PFSK-1 (cell line): ENCODE data around the gene FCN2.

Experiments
- FOXP2 ChIP-seq: optimal IDR thresholded peaks from 2 replicates; pipeline ENCODE3; 2011; ENCODE audit warnings: borderline replicate concordance, control low read depth, inconsistent platforms; ENCODE audit not compliant: insufficient read depth; ENCODE audit errors: extremely low read length, extremely low read depth
- POLR2AphosphoS5 ChIP-seq: IDR thresholded peaks from 2 replicates; pipeline ENCODE4 v1.6.1; 2012; ENCODE audit warnings: low read depth, mild to moderate bottlenecking, control low read depth, low read length, moderate library complexity
- REST ChIP-seq, 2 experiments: IDR thresholded peaks; 2 replicates each; pipeline versions ENCODE4 v1.6.1 to v1.8.0; 2011 to 2012; ENCODE audit warnings: low read depth in 2 of 2, low read length in 2 of 2, control low read depth in 1 of 2, inconsistent platforms in 1 of 2, mild to moderate bottlenecking in 1 of 2, moderate library complexity in 1 of 2; ENCODE audit not compliant: insufficient read depth in 1 of 2
- SIN3A ChIP-seq: IDR thresholded peaks from 2 replicates; pipeline ENCODE4 v1.6.1; 2012; ENCODE audit warnings: mild to moderate bottlenecking, low read length, moderate library complexity, borderline replicate concordance; ENCODE audit not compliant: insufficient read depth
- TAF1 ChIP-seq: IDR thresholded peaks from 2 replicates; pipeline ENCODE4 v1.6.1; 2012; ENCODE audit warnings: low read length, control low read depth, borderline replicate concordance; ENCODE audit not compliant: insufficient read depth

Gene FCN2

DNA sequence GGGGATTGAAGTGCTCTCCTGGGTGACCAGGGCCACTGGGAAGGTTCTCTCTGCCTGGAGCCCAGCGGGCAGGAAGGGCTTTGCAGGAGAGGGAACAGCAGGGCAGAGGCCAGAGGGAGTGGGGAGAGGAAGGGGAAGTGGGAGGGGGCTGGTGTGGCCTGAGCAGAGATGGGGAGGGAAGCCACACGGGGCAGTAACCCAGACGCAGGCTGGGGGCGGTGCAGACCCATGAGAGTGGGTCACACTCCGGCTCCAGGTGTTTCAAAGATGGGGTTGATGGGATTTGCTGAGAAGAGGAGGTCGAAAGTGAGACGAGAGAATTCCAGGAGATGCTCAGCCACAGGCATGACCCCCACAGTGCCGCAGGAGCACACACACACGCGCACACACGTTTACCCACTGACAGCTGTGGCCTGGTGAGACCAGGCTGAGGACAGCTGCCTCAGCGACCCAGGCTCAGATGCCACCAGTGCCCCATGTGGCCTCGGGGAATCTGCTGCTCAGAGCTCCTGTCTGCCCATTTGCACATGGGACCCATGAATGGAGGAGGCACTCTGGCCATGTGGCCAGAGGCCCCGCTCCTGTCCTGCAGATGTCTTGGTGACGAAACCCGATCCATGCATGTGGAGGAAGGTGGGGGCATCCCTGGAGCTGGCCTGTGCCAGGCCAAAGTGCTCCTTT is 32.7 kb upstream of the FCN2 start:
- TF ChIP-seq FOXP2, result no peak
- TF ChIP-seq REST (IDR thresholded peaks at IDR 0.05; ENCODE audit: insufficient read depth in 1 of 2, low read depth in 2 of 2, low read length in 2 of 2), result no peak
- TF ChIP-seq POLR2AphosphoS5, result no peak
- no peak for TF ChIP-seq SIN3A
- no peak for TF ChIP-seq TAF1

- TF ChIP-seq SIN3A (no peak), REST (IDR thresholded peaks at IDR 0.05; ENCODE audit: insufficient read depth in 1 of 2, low read depth in 2 of 2, low read length in 2 of 2) (no peak), POLR2AphosphoS5 (no peak), FOXP2 (no peak), TAF1 (no peak)
Observed at GRCh38 chr9:134848504-134848903, 32.1 kb upstream of the FCN2 start.

DNA sequence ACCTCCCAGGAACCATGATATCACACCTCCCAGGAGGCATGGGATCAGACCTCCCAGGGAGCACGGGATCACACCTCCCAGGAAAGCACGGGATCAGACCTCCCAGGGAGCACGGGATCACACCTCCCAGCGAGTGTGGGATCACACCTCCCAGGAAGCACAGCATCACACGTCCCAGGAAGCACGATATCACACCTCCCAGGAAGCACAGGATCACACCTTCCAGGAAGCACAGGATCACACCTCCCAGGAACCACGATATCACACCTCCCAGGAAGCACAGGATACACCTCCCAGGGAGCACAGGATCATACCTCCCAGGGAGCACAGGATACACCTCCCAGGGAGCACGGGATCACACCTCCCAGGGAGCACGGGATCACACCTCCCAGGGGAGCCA is 30.0 kb upstream of the FCN2 start:
- TF ChIP-seq REST (IDR thresholded peaks at IDR 0.05; ENCODE audit: insufficient read depth in 1 of 2, low read depth in 2 of 2, low read length in 2 of 2) (no peak), TAF1 (no peak), SIN3A (no peak)

GRCh38 chr9:134851020-134851419 is 29.6 kb upstream of the FCN2 start:
- TF ChIP-seq TAF1 (no peak), FOXP2 (no peak), SIN3A (no peak), REST (IDR thresholded peaks at IDR 0.05; ENCODE audit: insufficient read depth in 1 of 2, low read depth in 2 of 2, low read length in 2 of 2) (no peak), POLR2AphosphoS5 (no peak)

GRCh38 chr9:134852906-134853654 is 27.5 kb upstream of the FCN2 start:
- TF ChIP-seq TAF1, result no peak
- TF ChIP-seq FOXP2, result no peak
